PC-9 (cell line): ENCODE measurements around the gene UBAP2L. TPM values are rescaled to one million over a fixed set of nuclear protein-coding genes. Genes with fewer than 3 reads are reported as not detected.

Source experiments
- BruUV-seq: library from RNA; stranded (reverse); fragments of 400-500 nt; replicated peaks from 2 replicates; lab custom pipeline; 2021; lab: Mats Ljungman, UMichigan
- CTCF ChIA-PET: fragments of 300-600 bp; sonication (Branson Sonifier 250); formaldehyde crosslinking; loops from one replicate; lab custom pipeline; 2022; ENCODE audit warnings: antibody characterized with exemption; lab: Charles Lee
- POLR2A ChIA-PET: fragments of 300-600 bp; sonication (Branson Sonifier 250); formaldehyde crosslinking; loops from one replicate; lab custom pipeline; 2022; ENCODE audit warnings: antibody characterized with exemption; ENCODE audit not compliant: unreplicated experiment; lab: Charles Lee
- DNase-seq, 2 experiments: peaks; one replicate each; pipeline versions ENCODE4 v3.0.0 to v3.0.0-alpha.2; 2015 to 2022; ENCODE audit warnings: mixed read lengths in 1 of 2
- H2AFZ ChIP-seq: fragments of 200-600 bp; sonication (generic); 2 replicates; pipeline ENCODE4 v1.8.1; 2017; ENCODE audit warnings: antibody characterized with exemption
- H3F3A ChIP-seq: fragments of 200-600 bp; sonication (generic); 2 replicates; pipeline ENCODE4 v1.8.1; 2017; ENCODE audit warnings: antibody characterized with exemption, mild to moderate bottlenecking, low read depth; ENCODE audit not compliant: insufficient read depth
- H3K27ac ChIP-seq: fragments of 200-600 bp; sonication (generic); 2 replicates; pipeline ENCODE4 v1.6.1; 2016; ENCODE audit warnings: mixed run types
- H3K27me3 ChIP-seq: fragments of 200-600 bp; sonication (generic); 2 replicates; pipeline ENCODE4 v1.6.1; 2016; ENCODE audit warnings: low read depth, mixed run types; ENCODE audit not compliant: insufficient read depth
- H3K36me3 ChIP-seq: fragments of 200-600 bp; sonication (generic); 2 replicates; pipeline ENCODE4 v1.6.1; 2016; ENCODE audit warnings: low read depth, mixed run types
- H3K4me1 ChIP-seq: fragments of 200-600 bp; sonication (generic); replicated peaks from 2 replicates; pipeline ENCODE4 v1.6.1; 2016; ENCODE audit warnings: mixed run types; ENCODE audit not compliant: insufficient read depth
- H3K4me2 ChIP-seq: fragments of 200-600 bp; sonication (generic); 2 replicates; pipeline ENCODE4 v1.6.1; 2017; ENCODE audit warnings: mixed run types
- H3K4me3 ChIP-seq: fragments of 200-600 bp; sonication (generic); 2 replicates; pipeline ENCODE4 v1.6.1; 2016; ENCODE audit warnings: mixed run types
- H3K79me2 ChIP-seq: fragments of 200-600 bp; sonication (generic); 2 replicates; pipeline ENCODE4 v1.6.1; 2017; ENCODE audit warnings: low read depth, mixed run types
- H3K9me2 ChIP-seq: fragments of 200-600 bp; sonication (generic); 2 replicates; pipeline ENCODE4 v1.8.1; 2017; ENCODE audit warnings: mild to moderate bottlenecking; ENCODE audit not compliant: insufficient read depth
- H3K9me3 ChIP-seq: fragments of 200-600 bp; sonication (generic); 2 replicates; pipeline ENCODE4 v1.8.1; 2016; ENCODE audit warnings: low read depth; ENCODE audit not compliant: insufficient read depth
- H4K20me1 ChIP-seq: fragments of 200-600 bp; sonication (generic); 2 replicates; pipeline ENCODE4 v1.8.1; 2017; ENCODE audit not compliant: insufficient read depth
- CTCF ChIP-seq: fragments of 200-600 bp; sonication (generic); conservative IDR thresholded peaks from 2 replicates; pipeline ENCODE4 v1.6.1; 2017; ENCODE audit warnings: mixed run types, antibody characterized with exemption, mild to moderate bottlenecking, moderate library complexity
- EZH2 ChIP-seq: fragments of 200-600 bp; sonication (generic); IDR thresholded peaks from 2 replicates; pipeline ENCODE4 v1.8.0; 2017; ENCODE audit warnings: antibody characterized with exemption, low read depth
- intact Hi-C: fragments of 100-400 bp; cut with micrococcal nuclease; formaldehyde crosslinking; loops from one replicate; pipeline ENCODE4 v1.10.0; 2022; ENCODE audit not compliant: unreplicated experiment
- total RNA-seq: library from RNA; stranded (reverse); gene quantifications from 2 replicates; pipeline ENCODE4 v1.2.3, GENCODE V29; 2021

The UBAP2L gene
- total RNA-seq, 1 experiment from 2014 or later = 157 TPM

- H3K36me3 ChIP-seq = peaks cover 68% of the 10 kb centered on the region
- TF ChIP-seq CTCF (no peak), EZH2 (no peak)
- no peaks in the 10 kb centered on the region for H3K27me3 ChIP-seq
- no peaks in the 10 kb centered on the region for H3K9me2 ChIP-seq
- H3K9me3 ChIP-seq = no peaks in the 10 kb centered on the region
- no peak overlapping the region for H3K4me2 ChIP-seq
- peaks cover 30% of the 10 kb centered on the region for H3K79me2 ChIP-seq
- BruUV-seq = no TSS peak
- H3K4me1 ChIP-seq = no peaks in the 10 kb centered on the region
- ChIA-PET CTCF (no interaction called here), POLR2A (no interaction called here)
- H4K20me1 ChIP-seq = peaks cover 45% of the 10 kb centered on the region
- H2AFZ ChIP-seq = no peak overlapping the region
- DNase-seq = no peak
- intact Hi-C loops = no loop called here
- no peak overlapping the region for H3K4me3 ChIP-seq
- peaks cover 22% of the 10 kb centered on the region; the same call in 1 of the 2 replicates for H3F3A ChIP-seq
- H3K27ac ChIP-seq = no peak overlapping the region
Observed at GRCh38 chr1:154171880-154172279, 48.9 kb upstream of the UBAP2L start.

GRCh38 chr1:154174654-154175053, 46.1 kb upstream of the UBAP2L start:
- no TSS peak for BruUV-seq
- peaks cover 67% of the 10 kb centered on the region for H4K20me1 ChIP-seq
- no peak for DNase-seq
- H3K9me3 ChIP-seq = no peaks in the 10 kb centered on the region
- no peak overlapping the region for H2AFZ ChIP-seq
- no peak for TF ChIP-seq EZH2
- no peak for TF ChIP-seq CTCF
- H3K27ac ChIP-seq = no peak overlapping the region
- peaks cover 58% of the 10 kb centered on the region for H3K79me2 ChIP-seq
- peaks cover 9% of the 10 kb centered on the region; the same call in 1 of the 2 replicates for H3F3A ChIP-seq
- H3K4me2 ChIP-seq = no peak overlapping the region
- H3K36me3 ChIP-seq = peaks cover 54% of the 10 kb centered on the region
- intact Hi-C loops = no loop called here
- no peak overlapping the region for H3K4me3 ChIP-seq
- 0 out of 2 replicates have a peak, but pooled peaks cover 3% of the 10 kb centered on the region for H3K4me1 ChIP-seq
- no peaks in the 10 kb centered on the region for H3K27me3 ChIP-seq
- no peaks in the 10 kb centered on the region for H3K9me2 ChIP-seq
- CTCF ChIA-PET = no interaction called here
- POLR2A ChIA-PET = no interaction called here

DNA sequence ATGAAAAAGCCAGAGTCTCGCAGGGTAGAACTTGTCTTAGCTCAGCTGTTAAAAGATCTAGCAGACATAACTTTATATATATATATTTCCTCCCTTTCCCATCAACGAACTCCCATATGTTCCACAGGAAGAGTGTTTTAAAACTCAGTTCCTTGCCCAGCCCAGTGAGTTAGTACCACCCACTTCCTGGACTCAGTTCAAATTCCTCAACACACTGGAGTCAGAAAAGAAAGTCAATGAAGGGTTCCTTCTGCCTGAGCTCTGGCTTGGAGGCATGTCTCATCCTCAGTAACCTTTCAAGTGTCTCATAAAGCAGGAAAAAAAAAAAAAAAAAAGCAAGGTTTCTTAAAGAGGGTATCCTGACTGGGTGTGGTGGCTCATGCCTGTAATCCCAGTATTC, 44.4 kb upstream of the UBAP2L start:
- no peak for DNase-seq

More for the DNA sequence above, 44.4 kb upstream of the UBAP2L start:
- H3K4me1 ChIP-seq = peaks cover 20% of the 10 kb centered on the region
- H3K79me2 ChIP-seq = peaks cover 75% of the 10 kb centered on the region
- no peaks in the 10 kb centered on the region for H3K9me2 ChIP-seq
- no peaks in the 10 kb centered on the region for H3F3A ChIP-seq
- no TSS peak for BruUV-seq
- H4K20me1 ChIP-seq = peaks cover 84% of the 10 kb centered on the region
- no peak overlapping the region for H2AFZ ChIP-seq
- no peaks in the 10 kb centered on the region for H3K27me3 ChIP-seq
- no peaks in the 10 kb centered on the region for H3K9me3 ChIP-seq
- CTCF ChIA-PET = no interaction called here
- no peak overlapping the region for H3K4me2 ChIP-seq
- no peak overlapping the region for H3K27ac ChIP-seq
- TF ChIP-seq EZH2 = no peak
- TF ChIP-seq CTCF = no peak
- H3K36me3 ChIP-seq = peaks cover 38% of the 10 kb centered on the region; the same call in 1 of the 2 replicates
- POLR2A ChIA-PET = interaction anchor here (0.5 kb wide), 1 partner anchor 516 kb away, joined by 3 read pairs; no protein-coding TSS in a partner anchor
- intact Hi-C loops = no loop called here
- H3K4me3 ChIP-seq = no peak overlapping the region
